ENCODE measurements around the gene BPIFB6. TPM values are rescaled to one million over a fixed set of nuclear protein-coding genes. Genes with fewer than 3 reads are reported as not detected.

The BPIFB6 gene
- total RNA-seq, 1 donor from 2014 or later, result not detected

DNA sequence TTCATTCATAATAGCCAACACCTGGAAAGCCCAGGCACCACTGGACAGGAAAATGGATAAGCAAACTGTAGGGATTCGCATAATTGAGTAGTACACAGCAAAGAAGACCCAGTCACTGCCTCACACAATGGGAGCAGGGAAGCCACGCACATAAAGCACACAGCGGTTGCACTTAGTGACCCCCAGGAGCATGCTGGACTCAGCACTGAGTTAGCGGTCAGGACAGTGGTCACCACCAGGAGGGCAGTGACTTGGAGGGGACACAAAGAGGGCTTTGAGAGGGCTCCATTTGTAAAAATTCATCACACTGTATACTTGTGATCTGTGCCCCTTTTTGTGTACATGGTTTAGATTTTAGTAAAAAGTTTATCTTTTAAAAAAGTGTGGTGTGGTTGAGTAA is 19.9 kb downstream of the BPIFB6 start:
- Histone ChIP-seq H3K4me3 (ENCODE audit: low read depth, low read length) (no peak overlapping the region), H3K27me3 (ENCODE audit: control insufficient read depth, insufficient read depth, low read length) (no peaks in the 10 kb centered on the region), H3K36me3 (ENCODE audit: control insufficient read depth, insufficient read depth, low read length) (no peaks in the 10 kb centered on the region)
- no peak for DNase-seq (ENCODE audit: low read depth)
- TF ChIP-seq, protein P1, sequence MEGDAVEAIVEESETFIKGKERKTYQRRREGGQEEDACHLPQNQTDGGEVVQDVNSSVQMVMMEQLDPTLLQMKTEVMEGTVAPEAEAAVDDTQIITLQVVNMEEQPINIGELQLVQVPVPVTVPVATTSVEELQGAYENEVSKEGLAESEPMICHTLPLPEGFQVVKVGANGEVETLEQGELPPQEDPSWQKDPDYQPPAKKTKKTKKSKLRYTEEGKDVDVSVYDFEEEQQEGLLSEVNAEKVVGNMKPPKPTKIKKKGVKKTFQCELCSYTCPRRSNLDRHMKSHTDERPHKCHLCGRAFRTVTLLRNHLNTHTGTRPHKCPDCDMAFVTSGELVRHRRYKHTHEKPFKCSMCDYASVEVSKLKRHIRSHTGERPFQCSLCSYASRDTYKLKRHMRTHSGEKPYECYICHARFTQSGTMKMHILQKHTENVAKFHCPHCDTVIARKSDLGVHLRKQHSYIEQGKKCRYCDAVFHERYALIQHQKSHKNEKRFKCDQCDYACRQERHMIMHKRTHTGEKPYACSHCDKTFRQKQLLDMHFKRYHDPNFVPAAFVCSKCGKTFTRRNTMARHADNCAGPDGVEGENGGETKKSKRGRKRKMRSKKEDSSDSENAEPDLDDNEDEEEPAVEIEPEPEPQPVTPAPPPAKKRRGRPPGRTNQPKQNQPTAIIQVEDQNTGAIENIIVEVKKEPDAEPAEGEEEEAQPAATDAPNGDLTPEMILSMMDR (IDR thresholded peaks at IDR 0.05; ENCODE audit: insufficient read depth, low read length, poor library complexity, severe bottlenecking), result no peak

DNA sequence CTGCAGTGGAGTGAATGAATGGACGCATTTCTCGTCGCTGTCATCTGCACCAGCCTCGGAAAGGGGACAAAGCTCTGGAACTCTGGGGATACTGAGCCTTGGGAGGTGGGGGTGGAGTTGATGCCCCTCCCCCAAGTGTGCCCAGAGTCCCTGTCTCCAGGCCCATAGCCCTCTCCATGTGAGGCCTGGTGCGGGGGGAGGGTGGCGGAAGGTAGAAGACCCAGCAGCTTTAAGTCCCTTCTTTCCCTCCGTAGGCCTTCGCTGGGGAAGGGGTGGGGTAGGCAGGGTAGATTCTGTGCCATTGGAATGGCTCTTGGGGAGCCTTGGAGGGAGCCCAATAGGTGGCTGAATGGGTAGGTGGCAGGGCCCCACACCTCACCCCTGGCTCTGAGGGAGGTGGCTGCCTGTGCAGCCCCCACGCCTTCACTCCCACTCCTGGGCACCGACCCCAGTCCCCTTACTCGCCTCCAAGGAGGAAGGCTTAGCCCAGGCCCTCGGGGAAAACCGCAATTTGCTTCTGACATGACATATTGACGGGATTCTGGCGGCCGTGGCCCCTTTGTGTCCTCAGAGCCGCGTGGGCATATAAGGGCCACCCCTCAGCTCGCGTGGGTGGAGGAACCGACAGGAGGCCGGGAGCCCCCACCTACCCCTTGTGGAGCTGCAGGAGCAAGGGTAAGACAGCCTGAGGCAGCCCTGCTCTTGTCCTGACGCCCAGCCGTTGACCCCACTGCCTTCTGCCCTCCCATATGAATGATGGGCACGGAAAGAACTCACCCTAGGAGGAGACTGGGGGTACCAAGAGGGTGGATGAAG is 22.1 kb downstream of the BPIFB6 start, which contains the start of gene BPIFB3:
Gene BPIFB3, plus strand, starts transcription at position 613 of the 816 bp plus-strand sequence. CDS start 1,533 bp downstream, outside the sequence.
- Histone ChIP-seq H3K36me3 (ENCODE audit: control insufficient read depth, insufficient read depth, low read length) (no peaks in the 10 kb centered on the region), H3K27me3 (ENCODE audit: control insufficient read depth, insufficient read depth, low read length) (no peaks in the 10 kb centered on the region), H3K4me3 (ENCODE audit: low read depth, low read length) (no peak within 1 kb of the TSS)
- TF ChIP-seq, protein P1 (IDR thresholded peaks at IDR 0.05; ENCODE audit: insufficient read depth, low read length, poor library complexity, severe bottlenecking), result no peak
- DNase-seq (ENCODE audit: low read depth), result no peak

DNA sequence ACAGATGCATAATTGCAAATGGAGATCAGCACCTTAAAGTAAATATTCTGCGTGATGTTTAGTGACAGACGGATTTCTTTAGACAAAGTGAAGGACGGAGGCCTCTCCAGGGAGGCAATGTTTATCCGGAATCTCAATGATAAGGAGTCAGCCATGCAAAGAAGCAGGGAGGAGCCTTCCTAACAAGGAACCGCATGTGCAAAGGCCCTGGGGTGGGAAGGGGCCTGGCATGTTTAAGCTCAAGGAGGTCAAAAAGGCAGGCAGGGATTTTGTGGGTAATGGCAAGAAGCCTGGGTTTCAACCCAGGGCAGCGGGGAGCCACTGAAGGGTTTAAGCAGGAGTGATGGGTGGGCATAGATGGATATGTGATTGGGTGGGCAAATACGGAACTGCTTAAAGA is 22.9 kb downstream of the BPIFB6 start:
- H3K4me3 ChIP-seq (ENCODE audit: low read depth, low read length), result no peak overlapping the region
- TF ChIP-seq, protein P1 (IDR thresholded peaks at IDR 0.05; ENCODE audit: insufficient read depth, low read length, poor library complexity, severe bottlenecking), result no peak
- no peaks in the 10 kb centered on the region for H3K27me3 ChIP-seq (ENCODE audit: control insufficient read depth, insufficient read depth, low read length)
- no peak for DNase-seq (ENCODE audit: low read depth)
- H3K36me3 ChIP-seq (ENCODE audit: control insufficient read depth, insufficient read depth, low read length), result no peaks in the 10 kb centered on the region

DNA sequence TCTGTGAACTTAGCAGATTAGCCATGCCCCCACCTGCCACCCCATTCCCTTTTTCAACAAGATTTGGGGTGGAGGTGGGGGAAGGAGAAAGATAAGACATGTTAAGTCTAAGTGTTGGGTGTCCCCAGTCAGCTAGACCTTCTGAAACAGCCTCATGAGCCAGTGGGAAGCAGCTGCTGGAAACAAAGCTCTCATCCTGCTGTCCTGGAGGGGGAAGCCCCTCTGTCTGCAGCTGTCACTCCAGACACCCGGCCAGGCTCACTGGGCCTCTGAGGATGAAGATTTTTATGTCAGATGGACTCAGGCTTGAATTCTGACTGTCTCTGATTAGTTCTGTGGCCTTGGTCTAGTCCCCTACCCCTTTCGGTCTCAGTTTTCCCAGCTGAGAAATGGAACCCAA is 23.3 kb downstream of the BPIFB6 start:
- DNase-seq (ENCODE audit: low read depth), result no peak
- Histone ChIP-seq H3K4me3 (ENCODE audit: low read depth, low read length) (no peak overlapping the region), H3K27me3 (ENCODE audit: control insufficient read depth, insufficient read depth, low read length) (no peaks in the 10 kb centered on the region), H3K36me3 (ENCODE audit: control insufficient read depth, insufficient read depth, low read length) (no peaks in the 10 kb centered on the region)
- TF ChIP-seq, protein P1 (IDR thresholded peaks at IDR 0.05; ENCODE audit: insufficient read depth, low read length, poor library complexity, severe bottlenecking), result no peak

DNA sequence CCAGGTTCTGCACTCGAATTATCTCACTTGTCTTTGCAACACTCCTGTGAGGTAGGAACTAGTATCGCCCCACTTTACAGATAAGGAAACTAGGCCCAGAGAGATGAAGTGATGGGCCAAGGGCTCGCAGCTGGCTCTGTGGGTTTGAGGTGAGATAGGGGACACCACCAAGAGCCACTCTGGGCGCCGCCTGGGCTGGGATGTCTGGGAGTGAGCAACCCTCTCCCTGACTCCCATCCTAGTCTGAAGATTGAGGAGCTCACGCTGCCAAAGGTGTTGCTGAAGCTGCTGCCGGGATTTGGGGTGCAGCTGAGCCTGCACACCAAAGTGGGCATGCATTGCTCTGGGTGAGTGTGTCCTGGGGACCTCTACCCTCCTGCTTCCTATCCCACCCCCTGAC is 27.7 kb downstream of the BPIFB6 start:
- DNase-seq (ENCODE audit: low read depth), result no peak
- H3K4me3 ChIP-seq (ENCODE audit: low read depth, low read length), result no peak overlapping the region
- TF ChIP-seq, protein P1 (IDR thresholded peaks at IDR 0.05; ENCODE audit: insufficient read depth, low read length, poor library complexity, severe bottlenecking), result no peak
- no peaks in the 10 kb centered on the region for H3K36me3 ChIP-seq (ENCODE audit: control insufficient read depth, insufficient read depth, low read length)
- H3K27me3 ChIP-seq (ENCODE audit: control insufficient read depth, insufficient read depth, low read length), result no peaks in the 10 kb centered on the region

All from kidney epithelial cell (primary cell).